Measurements from ENCODE around the gene PAPOLA. TPM values are rescaled to one million over a fixed set of nuclear protein-coding genes. Genes with fewer than 3 reads are reported as not detected.

The PAPOLA gene
- total and polyA plus RNA-seq, 2 donors (not counting 1 experiment from before 2014, with no cell fraction given): 104 to 324 TPM

DNA sequence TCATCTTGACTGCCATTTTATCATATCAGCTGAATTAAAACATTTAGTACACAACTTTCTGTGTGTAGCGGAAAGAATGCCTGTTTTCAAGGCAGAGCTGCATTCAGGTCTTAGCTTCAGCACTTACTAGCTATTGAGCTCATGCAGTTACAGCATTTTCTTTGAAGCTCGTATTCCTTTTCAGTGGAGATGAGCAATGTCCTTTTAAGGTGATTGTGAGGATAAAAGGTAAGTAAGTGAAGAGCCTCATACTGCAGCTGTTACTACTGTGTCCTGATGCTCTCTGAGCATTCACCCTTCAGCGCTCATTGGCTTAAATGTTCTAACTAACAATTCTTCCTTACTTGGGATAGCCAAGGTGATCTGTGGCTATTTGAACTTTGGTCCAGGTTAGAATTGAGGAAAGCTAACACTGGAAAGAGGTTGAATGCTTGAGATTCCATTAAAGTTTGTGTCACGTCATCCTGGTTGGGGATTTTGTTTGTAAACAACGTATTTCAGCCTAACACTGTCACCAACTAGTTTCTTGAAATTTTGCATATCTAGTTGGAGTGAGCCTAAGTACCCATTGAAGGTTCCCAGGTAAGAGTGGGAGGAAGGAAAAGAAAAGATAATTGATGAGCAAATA lies 71.4 kb downstream of the PAPOLA start:
- H3K79me2 ChIP-seq (ENCODE audit: control insufficient read depth, insufficient read depth, low read length): no peaks in the 10 kb centered on the region
- TF ChIP-seq, protein P1, sequence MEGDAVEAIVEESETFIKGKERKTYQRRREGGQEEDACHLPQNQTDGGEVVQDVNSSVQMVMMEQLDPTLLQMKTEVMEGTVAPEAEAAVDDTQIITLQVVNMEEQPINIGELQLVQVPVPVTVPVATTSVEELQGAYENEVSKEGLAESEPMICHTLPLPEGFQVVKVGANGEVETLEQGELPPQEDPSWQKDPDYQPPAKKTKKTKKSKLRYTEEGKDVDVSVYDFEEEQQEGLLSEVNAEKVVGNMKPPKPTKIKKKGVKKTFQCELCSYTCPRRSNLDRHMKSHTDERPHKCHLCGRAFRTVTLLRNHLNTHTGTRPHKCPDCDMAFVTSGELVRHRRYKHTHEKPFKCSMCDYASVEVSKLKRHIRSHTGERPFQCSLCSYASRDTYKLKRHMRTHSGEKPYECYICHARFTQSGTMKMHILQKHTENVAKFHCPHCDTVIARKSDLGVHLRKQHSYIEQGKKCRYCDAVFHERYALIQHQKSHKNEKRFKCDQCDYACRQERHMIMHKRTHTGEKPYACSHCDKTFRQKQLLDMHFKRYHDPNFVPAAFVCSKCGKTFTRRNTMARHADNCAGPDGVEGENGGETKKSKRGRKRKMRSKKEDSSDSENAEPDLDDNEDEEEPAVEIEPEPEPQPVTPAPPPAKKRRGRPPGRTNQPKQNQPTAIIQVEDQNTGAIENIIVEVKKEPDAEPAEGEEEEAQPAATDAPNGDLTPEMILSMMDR (IDR thresholded peaks at IDR 0.05): no peak
- no peak for TF ChIP-seq EZH2 (IDR thresholded peaks at IDR 0.05; ENCODE audit: borderline replicate concordance, insufficient read depth, low read depth, low read length, poor library complexity, severe bottlenecking)
- DNase-seq: no peak
- H3K4me1 ChIP-seq (ENCODE audit: control insufficient read depth in 2 of 2, insufficient read depth in 2 of 2, low read length in 2 of 2): peaks cover 10 to 11% of the 10 kb centered on the region in 2 donors
- Mint-ChIP-seq H3K4me3 (no peak overlapping the region), H3K9me3 (ENCODE audit: insufficient read depth) (no peaks in the 10 kb centered on the region), H3K27me3 (no peaks in the 10 kb centered on the region), H3K27ac (no peak overlapping the region), H3K4me1 (peaks cover 22% of the 10 kb centered on the region)
- no peaks in the 10 kb centered on the region for H3K27me3 ChIP-seq (replicated peaks in 1 of 4; ENCODE audit: control extremely low read depth in 1 of 4, control insufficient read depth in 3 of 4, insufficient read depth in 4 of 4, low read length in 3 of 4)
- peaks cover 0 to 19% of the 10 kb centered on the region in 2 experiments for H3K36me3 ChIP-seq (replicated peaks in 1 of 2; ENCODE audit: control extremely low read depth in 1 of 2, control insufficient read depth in 1 of 2, extremely low read depth in 1 of 2, insufficient read depth in 2 of 2, low read length in 1 of 2)
- H2AFZ ChIP-seq (ENCODE audit: insufficient read depth, low read depth, low read length, poor library complexity, severe bottlenecking): no peak overlapping the region
- H3K9me3 ChIP-seq (ENCODE audit: control extremely low read depth in 1 of 3, control insufficient read depth in 2 of 3, insufficient read depth in 1 of 3, low read length in 2 of 3): no peaks in the 10 kb centered on the region
- ChIA-PET POLR2A (no interaction called here), CTCF (no interaction called here)
- ATAC-seq (ENCODE audit: low read depth): no peak
- intact Hi-C loops (cut with micrococcal nuclease): no loop called here
- H4K20me1 ChIP-seq (ENCODE audit: control insufficient read depth, insufficient read depth, low read length, poor library complexity, severe bottlenecking): peaks cover 6% of the 10 kb centered on the region
- WGBS (ENCODE audit: insufficient coverage): no CpG with 5 or more reads among the region's 5 CpGs
- H3K27ac ChIP-seq (ENCODE audit: low read length in 2 of 2): no peak overlapping the region
- H3K4me2 ChIP-seq (replicated peaks; ENCODE audit: low read depth, low read length, poor library complexity, severe bottlenecking): no peak overlapping the region
- no peak overlapping the region for H3K4me3 ChIP-seq (ENCODE audit: control extremely low read depth in 1 of 5, extremely low read depth in 1 of 5, insufficient read depth in 1 of 5, low read depth in 2 of 5, low read length in 4 of 5)
- H3K9ac ChIP-seq (ENCODE audit: low read length): no peak overlapping the region

DNA sequence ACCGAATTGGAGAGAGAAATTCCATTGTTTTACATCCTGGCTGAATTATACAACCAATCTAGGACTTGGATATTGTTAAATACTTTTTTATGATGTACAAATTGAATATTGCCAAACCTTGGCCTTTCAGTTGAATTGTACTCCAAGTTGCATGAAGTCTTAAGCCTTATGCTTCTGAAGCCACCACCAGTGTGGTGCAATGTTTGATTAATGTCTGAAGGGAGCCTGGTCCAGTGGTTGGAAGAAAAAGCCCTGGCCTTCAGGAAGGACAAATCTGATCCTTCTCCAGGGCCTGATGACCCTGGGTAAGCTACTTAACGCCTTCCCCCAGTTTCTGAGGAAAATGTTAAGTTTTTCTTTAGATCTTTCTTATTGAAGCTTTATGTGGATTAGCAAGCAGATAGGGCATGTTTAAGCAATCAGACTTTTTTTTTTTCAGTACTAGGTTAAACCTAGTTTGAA lies 72.0 kb downstream of the PAPOLA start:
- no peaks in the 10 kb centered on the region for H3K27me3 Mint-ChIP-seq
- Histone ChIP-seq H4K20me1 (ENCODE audit: control insufficient read depth, insufficient read depth, low read length, poor library complexity, severe bottlenecking) (peaks cover 6% of the 10 kb centered on the region), H3K4me2 (replicated peaks; ENCODE audit: low read depth, low read length, poor library complexity, severe bottlenecking) (no peak overlapping the region), H3K9me3 (ENCODE audit: control extremely low read depth in 1 of 3, control insufficient read depth in 2 of 3, insufficient read depth in 1 of 3, low read length in 2 of 3) (no peaks in the 10 kb centered on the region), H3K4me3 (ENCODE audit: control extremely low read depth in 1 of 5, extremely low read depth in 1 of 5, insufficient read depth in 1 of 5, low read depth in 2 of 5, low read length in 4 of 5) (no peak overlapping the region), H3K4me1 (ENCODE audit: control insufficient read depth in 2 of 2, insufficient read depth in 2 of 2, low read length in 2 of 2) (peaks cover 10 to 11% of the 10 kb centered on the region in 2 donors), H3K36me3 (replicated peaks in 1 of 2; ENCODE audit: control extremely low read depth in 1 of 2, control insufficient read depth in 1 of 2, extremely low read depth in 1 of 2, insufficient read depth in 2 of 2, low read length in 1 of 2) (peaks cover 0 to 19% of the 10 kb centered on the region in 2 experiments), H3K9ac (ENCODE audit: low read length) (no peak overlapping the region), H2AFZ (ENCODE audit: insufficient read depth, low read depth, low read length, poor library complexity, severe bottlenecking) (no peak overlapping the region), H3K79me2 (ENCODE audit: control insufficient read depth, insufficient read depth, low read length) (no peaks in the 10 kb centered on the region), H3K27me3 (replicated peaks in 1 of 4; ENCODE audit: control extremely low read depth in 1 of 4, control insufficient read depth in 3 of 4, insufficient read depth in 4 of 4, low read length in 3 of 4) (no peaks in the 10 kb centered on the region), H3K27ac (ENCODE audit: low read length in 2 of 2) (no peak overlapping the region)
- no peak overlapping the region for H3K4me3 Mint-ChIP-seq
- TF ChIP-seq, protein P1 (IDR thresholded peaks at IDR 0.05): no peak
- no peak for TF ChIP-seq EZH2 (IDR thresholded peaks at IDR 0.05; ENCODE audit: borderline replicate concordance, insufficient read depth, low read depth, low read length, poor library complexity, severe bottlenecking)
- intact Hi-C loops (cut with micrococcal nuclease): no loop called here
- WGBS (ENCODE audit: insufficient coverage): 80% methylated on average over 1 of the region's 2 CpGs
- ATAC-seq (ENCODE audit: low read depth): no peak
- no peak for DNase-seq
- ChIA-PET POLR2A (no interaction called here), CTCF (no interaction called here)
- H3K27ac Mint-ChIP-seq: no peak overlapping the region
- no peaks in the 10 kb centered on the region for H3K9me3 Mint-ChIP-seq (ENCODE audit: insufficient read depth)
- peaks cover 22% of the 10 kb centered on the region for H3K4me1 Mint-ChIP-seq
